H9 (cell line): ENCODE data around the gene APBA2. TPM values are rescaled to one million over a fixed set of nuclear protein-coding genes. Genes with fewer than 3 reads are reported as not detected.

Experiments used
- DNase-seq: peaks from one replicate; pipeline ENCODE4 v3.0.0-alpha.2; 2017
- H2AFZ ChIP-seq: one replicate; pipeline ENCODE4 v1.6.1; 2013; ENCODE audit warnings: mild to moderate bottlenecking, low read length, control low read depth, moderate library complexity
- H2AK5ac ChIP-seq: 2 replicates; pipeline ENCODE4 v1.6.1; 2013; ENCODE audit warnings: low read length, control low read depth, mixed read lengths; ENCODE audit not compliant: insufficient read length
- H2BK120ac ChIP-seq: one replicate; pipeline ENCODE4 v1.6.1; 2013; ENCODE audit warnings: low read depth, mild to moderate bottlenecking, low read length, control low read depth, inconsistent platforms; ENCODE audit not compliant: poor library complexity, severe bottlenecking
- H2BK12ac ChIP-seq: 2 replicates; pipeline ENCODE4 v1.6.1; 2013; ENCODE audit warnings: low read length, control low read depth, mixed read lengths, low read depth; ENCODE audit not compliant: insufficient read length
- H2BK15ac ChIP-seq: 2 replicates; pipeline ENCODE4 v1.6.1; 2013; ENCODE audit warnings: low read depth, low read length, control low read depth
- H2BK20ac ChIP-seq: one replicate; pipeline ENCODE4 v1.6.1; 2013; ENCODE audit warnings: low read depth, mild to moderate bottlenecking, low read length, control low read depth, inconsistent platforms; ENCODE audit not compliant: poor library complexity, severe bottlenecking
- H2BK5ac ChIP-seq: 2 replicates; pipeline ENCODE4 v1.6.1; 2013; ENCODE audit warnings: low read length, control low read depth, mixed read lengths; ENCODE audit not compliant: insufficient read length
- H3K14ac ChIP-seq: 2 replicates; pipeline ENCODE4 v1.6.1; 2013; ENCODE audit warnings: low read length, control low read depth; ENCODE audit not compliant: insufficient read depth
- H3K18ac ChIP-seq: 2 replicates; pipeline ENCODE4 v1.6.1; 2013; ENCODE audit warnings: low read depth, mild to moderate bottlenecking, mixed read lengths, low read length, control low read depth; ENCODE audit not compliant: insufficient read length
- H3K23ac ChIP-seq: 2 replicates; pipeline ENCODE4 v1.6.1; 2013; ENCODE audit warnings: low read length, control low read depth, mixed read lengths, low read depth; ENCODE audit not compliant: insufficient read length
- H3K23me2 ChIP-seq: 2 replicates; pipeline ENCODE4 v1.6.1; 2013; ENCODE audit warnings: low read depth, mild to moderate bottlenecking, mixed read lengths, low read length, control low read depth; ENCODE audit not compliant: insufficient read length, poor library complexity, severe bottlenecking
- H3K27ac ChIP-seq: 2 replicates; pipeline ENCODE4 v1.5.1; 2013; ENCODE audit warnings: low read length, control low read depth, mixed read lengths, low read depth; ENCODE audit not compliant: insufficient read length
- H3K27me3 ChIP-seq: 2 replicates; pipeline ENCODE4 v1.6.1; 2013; ENCODE audit warnings: low read length, control low read depth, inconsistent platforms; ENCODE audit not compliant: insufficient read depth
- H3K4ac ChIP-seq: 2 replicates; pipeline ENCODE4 v1.6.1; 2013; ENCODE audit warnings: low read depth, mild to moderate bottlenecking, control low read depth, inconsistent platforms, low read length, moderate library complexity
- H3K4me1 ChIP-seq: 2 replicates; pipeline ENCODE4 v1.6.1; 2013; ENCODE audit warnings: low read length, control low read depth, inconsistent platforms; ENCODE audit not compliant: insufficient read depth
- H3K4me2 ChIP-seq: 2 replicates; pipeline ENCODE4 v1.6.1; 2013; ENCODE audit warnings: low read length, control low read depth, mixed read lengths; ENCODE audit not compliant: insufficient read length, insufficient read depth
- H3K56ac ChIP-seq: 2 replicates; pipeline ENCODE4 v1.6.1; 2013; ENCODE audit warnings: low read depth, mild to moderate bottlenecking, mixed read lengths, low read length, control low read depth; ENCODE audit not compliant: insufficient read length
- H3K79me1 ChIP-seq: 2 replicates; pipeline ENCODE4 v1.6.1; 2013; ENCODE audit warnings: low read depth, mild to moderate bottlenecking, moderate library complexity, low read length, control low read depth, inconsistent platforms; ENCODE audit not compliant: insufficient read depth, poor library complexity, severe bottlenecking
- H3K79me2 ChIP-seq: 2 replicates; pipeline ENCODE4 v1.6.1; 2013; ENCODE audit warnings: low read length, control low read depth, inconsistent platforms; ENCODE audit not compliant: insufficient read depth
- H3K9ac ChIP-seq: 2 replicates; pipeline ENCODE4 v1.6.1; 2013; ENCODE audit warnings: low read length, control low read depth, mixed read lengths; ENCODE audit not compliant: insufficient read length; ENCODE audit errors: extremely low read depth
- H3K9me3 ChIP-seq: one replicate; pipeline ENCODE4 v1.6.1; 2013; ENCODE audit warnings: low read depth, low read length, inconsistent platforms; ENCODE audit not compliant: control insufficient read depth
- H3T11ph ChIP-seq: one replicate; pipeline ENCODE4 v1.6.1; 2013; ENCODE audit warnings: mild to moderate bottlenecking, low read length, control low read depth, inconsistent platforms
- H4K20me1 ChIP-seq: one replicate; pipeline ENCODE4 v1.6.1; 2013; ENCODE audit not compliant: control insufficient read depth, insufficient read length, insufficient read depth
- H4K5ac ChIP-seq: 2 replicates; pipeline ENCODE4 v1.6.1; 2013; ENCODE audit warnings: low read depth, mild to moderate bottlenecking, mixed read lengths, low read length, control low read depth; ENCODE audit not compliant: insufficient read length
- H4K8ac ChIP-seq: replicated peaks from 2 replicates; pipeline ENCODE4 v1.6.1; 2013; ENCODE audit warnings: low read length, control low read depth, mixed read lengths, low read depth; ENCODE audit not compliant: insufficient read length
- H4K91ac ChIP-seq: 2 replicates; pipeline ENCODE4 v1.6.1; 2013; ENCODE audit warnings: low read depth, mild to moderate bottlenecking, moderate library complexity, mixed read lengths, low read length, control low read depth; ENCODE audit not compliant: insufficient read length
- H3K27ac Mint-ChIP-seq, 3 experiments: 2 replicates in 2 of 3; 3 replicates in 1 of 3; pipeline ENCODE4 v1.8.0; 2020 to 2021; ENCODE audit warnings: mixed read lengths in 3 of 3, mild to moderate bottlenecking in 1 of 3, moderate library complexity in 1 of 3
- H3K27me3 Mint-ChIP-seq: 2 replicates; pipeline ENCODE4 v1.8.0; 2021; ENCODE audit warnings: low read depth, mild to moderate bottlenecking, moderate library complexity, mixed read lengths
- H3K36me3 Mint-ChIP-seq, 3 experiments: 2 replicates in 2 of 3; 3 replicates in 1 of 3; pipeline ENCODE4 v1.8.0; 2020 to 2021; ENCODE audit warnings: low read depth in 3 of 3, mixed read lengths in 3 of 3; ENCODE audit not compliant: insufficient read depth in 1 of 3
- H3K4me1 Mint-ChIP-seq, 2 experiments: 2 replicates each; pipeline ENCODE4 v1.8.0; 2020; ENCODE audit warnings: mixed read lengths in 2 of 2
- H3K4me3 Mint-ChIP-seq, 2 experiments: 2 replicates in 1 of 2; 3 replicates in 1 of 2; pipeline ENCODE4 v1.8.0; 2020 to 2021; ENCODE audit warnings: mild to moderate bottlenecking in 2 of 2, mixed read lengths in 2 of 2, moderate library complexity in 1 of 2
- H3K9me3 Mint-ChIP-seq, 2 experiments: 2 replicates in 1 of 2; 3 replicates in 1 of 2; pipeline ENCODE4 v1.8.0; 2020; ENCODE audit warnings: mild to moderate bottlenecking in 2 of 2, mixed read lengths in 2 of 2, moderate library complexity in 1 of 2
- WGBS: extraction: QIAGEN DNeasy Blood & Tissue Kit; methylation state at CpG from one replicate; pipeline ENCODE4 v1.1.7; 2013; ENCODE audit warnings: missing lambda C conversion rate, low lambda C conversion rate, mixed read lengths; ENCODE audit not compliant: insufficient read length; ENCODE audit errors: extremely low coverage; 5-methylcytosine and 5-hydroxymethylcytosine counted together
- total RNA-seq: library from RNA; stranded (reverse); gene quantifications from 2 replicates; pipeline ENCODE4 v1.2.1, GENCODE V29; 2021
- TF ChIP-seq, protein P1 (sequence below): fragments of 200-600 bp; sonication (generic); conservative IDR thresholded peaks from 3 replicates; pipeline ENCODE4 v1.8.0; 2021; ENCODE audit warnings: antibody characterized with exemption, mild to moderate bottlenecking

Gene APBA2
- total RNA-seq, 1 experiment from 2014 or later, result 14.3 TPM

DNA sequence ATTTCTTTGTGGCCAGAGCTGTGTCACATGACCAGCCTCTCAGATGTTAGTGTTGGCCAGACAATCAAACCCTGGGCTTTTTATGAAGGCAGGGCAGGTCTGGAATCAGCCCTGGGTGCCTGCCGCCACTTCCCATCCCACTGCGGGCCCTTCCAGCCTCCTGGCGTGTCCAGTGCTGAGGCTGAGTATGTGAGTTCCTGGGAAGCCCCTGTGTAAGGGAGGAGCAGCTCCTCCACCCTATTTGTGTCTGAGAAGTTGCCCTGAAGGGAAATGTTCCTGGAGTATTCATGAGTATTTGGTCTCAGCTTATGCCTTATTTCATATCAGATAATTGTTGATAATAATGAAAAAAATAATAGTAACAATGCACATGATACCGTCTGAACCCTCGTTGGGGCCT lies 193.7 kb downstream of the APBA2 start:
- H3K27me3 Mint-ChIP-seq, result no peaks in the 10 kb centered on the region; the same call in 1 of the 2 replicates
- H3K27ac ChIP-seq, result no peak overlapping the region
- H3K4me3 Mint-ChIP-seq, result no peak overlapping the region; a peak in 1 of 5 replicates
- no peak overlapping the region for H2BK5ac ChIP-seq
- H4K5ac ChIP-seq, result no peak overlapping the region
- no peaks in the 10 kb centered on the region for H3K79me1 ChIP-seq
- no peak overlapping the region for H4K91ac ChIP-seq
- peaks cover 12 to 15% of the 10 kb centered on the region in 2 experiments for H3K4me1 Mint-ChIP-seq
- H4K8ac ChIP-seq, result no peak overlapping the region
- TF ChIP-seq, protein P1, sequence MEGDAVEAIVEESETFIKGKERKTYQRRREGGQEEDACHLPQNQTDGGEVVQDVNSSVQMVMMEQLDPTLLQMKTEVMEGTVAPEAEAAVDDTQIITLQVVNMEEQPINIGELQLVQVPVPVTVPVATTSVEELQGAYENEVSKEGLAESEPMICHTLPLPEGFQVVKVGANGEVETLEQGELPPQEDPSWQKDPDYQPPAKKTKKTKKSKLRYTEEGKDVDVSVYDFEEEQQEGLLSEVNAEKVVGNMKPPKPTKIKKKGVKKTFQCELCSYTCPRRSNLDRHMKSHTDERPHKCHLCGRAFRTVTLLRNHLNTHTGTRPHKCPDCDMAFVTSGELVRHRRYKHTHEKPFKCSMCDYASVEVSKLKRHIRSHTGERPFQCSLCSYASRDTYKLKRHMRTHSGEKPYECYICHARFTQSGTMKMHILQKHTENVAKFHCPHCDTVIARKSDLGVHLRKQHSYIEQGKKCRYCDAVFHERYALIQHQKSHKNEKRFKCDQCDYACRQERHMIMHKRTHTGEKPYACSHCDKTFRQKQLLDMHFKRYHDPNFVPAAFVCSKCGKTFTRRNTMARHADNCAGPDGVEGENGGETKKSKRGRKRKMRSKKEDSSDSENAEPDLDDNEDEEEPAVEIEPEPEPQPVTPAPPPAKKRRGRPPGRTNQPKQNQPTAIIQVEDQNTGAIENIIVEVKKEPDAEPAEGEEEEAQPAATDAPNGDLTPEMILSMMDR, result no peak
- no peak overlapping the region for H3K14ac ChIP-seq
- DNase-seq, result no peak
- H2BK12ac ChIP-seq, result no peak overlapping the region
- WGBS, result no CpG with 5 or more reads among the region's 5 CpGs
- H3K23ac ChIP-seq, result no peak overlapping the region
- H3K4me1 ChIP-seq, result no peaks in the 10 kb centered on the region
- H3K27ac Mint-ChIP-seq, result no peak overlapping the region
- no peaks in the 10 kb centered on the region for H4K20me1 ChIP-seq
- H3K9ac ChIP-seq, result no peak overlapping the region
- no peaks in the 10 kb centered on the region for H3K27me3 ChIP-seq
- H2AFZ ChIP-seq, result no peak overlapping the region
- no peak overlapping the region for H3K4ac ChIP-seq
- H3K18ac ChIP-seq, result no peak overlapping the region
- H2BK20ac ChIP-seq, result no peak overlapping the region
- no peak overlapping the region for H3K56ac ChIP-seq
- H2BK15ac ChIP-seq, result no peak overlapping the region
- no peaks in the 10 kb centered on the region for H3K79me2 ChIP-seq
- no peaks in the 10 kb centered on the region for H3K9me3 ChIP-seq
- H3K23me2 ChIP-seq, result no peaks in the 10 kb centered on the region
- peaks cover 0 to under 1% of the 10 kb centered on the region in 2 experiments; a peak in 1 of 5 replicates for H3K9me3 Mint-ChIP-seq
- peaks cover 0 to under 1% (median 0%) of the 10 kb centered on the region in 3 experiments; a peak in 1 of 7 replicates for H3K36me3 Mint-ChIP-seq
- H3K4me2 ChIP-seq, result no peak overlapping the region
- H2AK5ac ChIP-seq, result no peak overlapping the region
- H2BK120ac ChIP-seq, result no peak overlapping the region
- no peak overlapping the region for H3T11ph ChIP-seq
